Right cardiac atrium (tissue), 5 donors: ENCODE results near the gene DISP3. TPM values are rescaled to one million over a fixed set of nuclear protein-coding genes. Genes with fewer than 3 reads are reported as not detected.
"Not testable (repeated sequence)": the region's sequence is repeated elsewhere in the genome, so short reads cannot be mapped to it uniquely, and the experiment has no call there.

Experiments
- ATAC-seq, 2 donors: fragments of 200-7000 bp; cut with Tn5 transposase; one replicate each; pipeline versions ENCODE4 v1.8.0 to v1.9.1; 2020; ENCODE audit warnings: moderate library complexity in 2 of 2, mild to moderate bottlenecking in 1 of 2
- DNase-seq, 3 donors: peaks; one replicate each; pipeline ENCODE4 v3.0.0-alpha.2; 2020
- H3K27ac ChIP-seq: one replicate; pipeline ENCODE4 v1.5.1; 2013; ENCODE audit warnings: mild to moderate bottlenecking, low read length, control low read depth, moderate library complexity
- H3K27me3 ChIP-seq: one replicate; pipeline ENCODE4 v1.6.1; 2013; ENCODE audit not compliant: control insufficient read depth, insufficient read depth
- H3K4me1 ChIP-seq: one replicate; pipeline ENCODE4 v1.6.1; 2013; ENCODE audit warnings: low read length; ENCODE audit not compliant: control insufficient read depth, insufficient read depth
- H3K4me3 ChIP-seq: one replicate; pipeline ENCODE4 v1.5.1; 2013; ENCODE audit warnings: low read length, control low read depth
- H3K9me3 ChIP-seq: one replicate; pipeline ENCODE4 v1.6.1; 2013; ENCODE audit warnings: low read length; ENCODE audit not compliant: control insufficient read depth
- WGBS: extraction: QIAGEN DNeasy Blood & Tissue Kit; methylation state at CpG from one replicate; pipeline ENCODE4 v1.1.7; 2013; 5-methylcytosine and 5-hydroxymethylcytosine counted together
- intact Hi-C, 4 donors: fragments of 100-400 bp; cut with DNase I; formaldehyde crosslinking; loops; one replicate each; pipeline versions ENCODE4 v1.11.0 to v1.14.0; 2022 to 2023
- polyA plus RNA-seq: library from polyadenylated mRNA; stranded (reverse); fragments of 200-250 nt; gene quantifications from one replicate; pipeline ENCODE4 v1.2.3, GENCODE V29; 2013
- total RNA-seq, 4 donors: library from RNA; stranded (reverse); fragmentation: NEBNext Ultra II Directional; extraction: Animal tissue kit (Norgen Biotek cat#: 25700); gene quantifications; one replicate each; pipeline ENCODE4 v1.2.1, GENCODE V29; 2021
- donor health status: healthy with polysubstance abuse.
- donor health status: DM: no; HTN: yes; CAD: no.
- donor health status: DM: no; HTN: no; CAD: no.
- donor health status: DM: no; HTN: yes; CAD: no; lungs with severe emphysema.
- donor health status: DM: yes; HTN: yes; CAD: no.

Gene DISP3
- total and polyA plus RNA-seq, 5 donors = 0.02 to 0.06 TPM; not detected in 3

- H3K9me3 ChIP-seq = no peaks in the 10 kb centered on the region
- no peak overlapping the region for H3K4me3 ChIP-seq
- no peaks in the 10 kb centered on the region for H3K27me3 ChIP-seq
- ATAC-seq = no peak
- no peak overlapping the region for H3K27ac ChIP-seq
- DNase-seq = no peak
- 49% methylated on average over 9 of the region's 9 CpGs for WGBS
- H3K4me1 ChIP-seq = peaks cover 2% of the 10 kb centered on the region
- intact Hi-C loops = no loop called here
These were observed 93.1 kb downstream of the DISP3 start for GRCh38 chr1:11571906-11572616.

DNA sequence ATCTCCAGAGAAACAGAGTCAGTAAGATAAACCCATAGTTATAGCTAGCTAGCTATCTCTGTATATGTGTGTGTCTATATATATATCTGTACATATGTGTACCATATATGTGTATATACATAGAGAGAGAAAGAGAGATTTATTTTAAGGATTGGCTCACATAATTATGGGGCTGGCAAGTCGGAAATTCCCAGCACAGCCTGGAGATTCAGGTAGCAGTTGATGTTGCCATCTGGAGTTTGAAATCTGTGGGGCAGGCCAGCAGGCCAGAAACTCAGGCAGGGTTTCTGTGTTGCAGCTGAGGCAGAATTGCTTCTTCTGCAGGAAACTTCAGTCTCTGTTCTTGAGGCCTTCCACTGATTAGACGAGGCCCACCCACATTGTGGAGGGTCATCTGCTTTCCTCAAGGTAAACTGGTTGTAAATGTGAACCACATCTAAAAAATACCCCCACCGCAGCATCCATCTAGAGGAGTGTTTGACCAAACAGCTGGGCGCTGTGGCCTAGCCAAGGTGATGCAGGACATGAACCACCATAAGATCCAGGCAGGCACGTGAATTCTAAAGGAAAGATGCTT is 94.2 kb downstream of the DISP3 start:
- ATAC-seq (no peak), DNase-seq (no peak)
- Histone ChIP-seq H3K27me3 (no peaks in the 10 kb centered on the region), H3K4me3 (no peak overlapping the region), H3K9me3 (no peaks in the 10 kb centered on the region), H3K4me1 (peaks cover 2% of the 10 kb centered on the region), H3K27ac (no peak overlapping the region)
- intact Hi-C loops = no loop called here
- 95% methylated on average over 5 of the region's 5 CpGs for WGBS

GRCh38 chr1:11575553-11575952 is 96.6 kb downstream of the DISP3 start:
- 87% methylated on average over 6 of the region's 6 CpGs for WGBS
- H3K27me3 ChIP-seq = no peaks in the 10 kb centered on the region
- no peak overlapping the region for H3K4me3 ChIP-seq
- H3K9me3 ChIP-seq = no peaks in the 10 kb centered on the region
- no peak overlapping the region for H3K27ac ChIP-seq
- intact Hi-C loops = no loop called here
- H3K4me1 ChIP-seq = peaks cover 2% of the 10 kb centered on the region
- DNase-seq (no peak), ATAC-seq (no peak)

DNA sequence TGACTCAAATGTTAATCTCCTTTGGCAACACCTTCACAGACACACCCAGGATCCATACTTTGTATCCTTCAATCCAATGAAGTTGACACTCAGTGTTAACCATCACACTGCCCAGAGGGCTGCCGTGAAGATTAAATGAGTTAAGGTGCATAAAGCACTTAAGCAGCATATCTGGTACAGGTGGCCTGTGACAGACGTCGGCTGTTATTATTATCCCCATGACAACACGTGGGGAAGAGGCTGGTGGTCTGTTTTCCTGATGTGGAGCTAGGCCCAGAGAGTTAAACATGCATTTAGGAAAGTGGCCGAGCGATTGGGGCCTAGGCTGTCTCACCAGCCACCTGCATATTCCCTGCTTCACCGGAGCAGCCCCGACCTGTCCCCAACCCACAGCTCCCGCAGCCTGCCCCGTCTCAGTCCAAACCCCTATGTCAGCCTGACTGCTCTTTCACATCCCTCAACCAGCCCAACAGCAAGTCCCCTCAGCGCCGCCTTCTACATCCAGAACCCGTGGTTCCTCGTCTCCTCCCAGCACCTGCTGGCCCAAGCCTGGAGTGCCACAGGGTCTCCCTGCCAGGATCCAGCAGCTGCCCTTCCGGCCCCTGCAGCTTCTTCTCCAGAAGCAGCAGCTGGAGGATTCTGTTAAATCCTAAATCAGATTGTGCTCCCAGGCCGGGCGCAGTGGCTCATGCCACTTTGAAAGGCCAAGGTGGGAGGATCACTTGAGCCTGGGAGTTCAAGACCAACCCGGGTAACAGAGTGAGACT is 97.3 kb downstream of the DISP3 start:
- WGBS = 72% methylated on average over 18 of the region's 18 CpGs
- Histone ChIP-seq H3K27ac (no peak overlapping the region), H3K4me3 (no peak overlapping the region), H3K27me3 (no peaks in the 10 kb centered on the region), H3K4me1 (peaks cover 2% of the 10 kb centered on the region), H3K9me3 (no peaks in the 10 kb centered on the region)
- no peak for DNase-seq
- intact Hi-C loops = no loop called here
- no peak for ATAC-seq

GRCh38 chr1:11578004-11578403 is 99.0 kb downstream of the DISP3 start:
- no peak for ATAC-seq
- H3K27ac ChIP-seq = no peak overlapping the region
- no peaks in the 10 kb centered on the region for H3K9me3 ChIP-seq
- no peaks in the 10 kb centered on the region for H3K27me3 ChIP-seq
- intact Hi-C loops = no loop called here
- 44% methylated on average over 7 of the region's 7 CpGs for WGBS
- no peaks in the 10 kb centered on the region for H3K4me1 ChIP-seq
- no peak overlapping the region for H3K4me3 ChIP-seq
- DNase-seq = no peak

DNA sequence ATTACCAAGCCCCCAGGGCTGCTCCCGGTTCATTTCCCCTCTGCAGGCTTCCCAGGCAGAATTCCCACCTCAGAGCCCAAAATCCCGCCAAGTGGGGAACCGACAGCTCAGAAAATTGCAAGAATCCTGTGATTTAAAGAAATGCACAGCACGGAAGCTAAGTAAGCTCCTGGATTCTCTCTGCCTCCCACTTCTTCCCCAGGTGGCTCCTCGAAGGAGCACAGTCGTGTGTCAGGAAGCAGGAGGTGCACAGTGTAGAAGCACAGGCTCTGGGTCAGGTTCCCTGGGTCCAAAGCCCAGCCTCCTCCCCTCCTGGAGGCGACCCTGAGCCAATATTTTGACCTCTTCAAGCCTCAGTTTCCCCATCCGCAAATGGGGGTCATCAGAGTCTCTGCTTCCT is 100.6 kb downstream of the DISP3 start:
- intact Hi-C loops = no loop called here

DNA sequence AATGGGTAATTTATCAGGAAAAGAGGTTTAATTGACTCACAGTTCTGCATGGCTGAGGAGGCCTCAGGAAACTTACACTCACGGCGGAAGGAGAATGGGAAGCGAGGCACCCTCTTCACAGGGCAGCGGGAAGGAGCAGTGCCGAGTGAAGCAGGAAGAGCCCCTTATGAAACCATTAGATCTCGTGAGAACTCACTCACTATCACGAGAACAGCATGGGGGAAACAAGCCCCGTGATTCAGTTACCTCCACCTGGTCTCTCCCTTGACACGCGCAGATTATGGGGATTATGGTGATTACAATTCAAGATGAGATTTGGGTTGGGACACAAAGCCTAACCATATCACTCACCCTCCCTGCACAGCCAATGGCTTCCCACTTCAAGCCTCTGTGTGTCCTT is 101.1 kb downstream of the DISP3 start:
- intact Hi-C loops, H3K4me3 ChIP-seq, ATAC-seq, H3K27ac ChIP-seq, H3K9me3 ChIP-seq, DNase-seq, H3K4me1 ChIP-seq, H3K27me3 ChIP-seq: not testable (repeated sequence)
- 47% methylated on average over 10 of the region's 10 CpGs for WGBS

More for the DNA sequence above, 100.6 kb downstream of the DISP3 start:
- Histone ChIP-seq H3K9me3 (no peaks in the 10 kb centered on the region), H3K27ac (no peak overlapping the region), H3K27me3 (no peaks in the 10 kb centered on the region), H3K4me3 (no peak overlapping the region), H3K4me1 (no peaks in the 10 kb centered on the region)
- DNase-seq (no peak), ATAC-seq (no peak)
- 54% methylated on average over 8 of the region's 8 CpGs for WGBS

DNA sequence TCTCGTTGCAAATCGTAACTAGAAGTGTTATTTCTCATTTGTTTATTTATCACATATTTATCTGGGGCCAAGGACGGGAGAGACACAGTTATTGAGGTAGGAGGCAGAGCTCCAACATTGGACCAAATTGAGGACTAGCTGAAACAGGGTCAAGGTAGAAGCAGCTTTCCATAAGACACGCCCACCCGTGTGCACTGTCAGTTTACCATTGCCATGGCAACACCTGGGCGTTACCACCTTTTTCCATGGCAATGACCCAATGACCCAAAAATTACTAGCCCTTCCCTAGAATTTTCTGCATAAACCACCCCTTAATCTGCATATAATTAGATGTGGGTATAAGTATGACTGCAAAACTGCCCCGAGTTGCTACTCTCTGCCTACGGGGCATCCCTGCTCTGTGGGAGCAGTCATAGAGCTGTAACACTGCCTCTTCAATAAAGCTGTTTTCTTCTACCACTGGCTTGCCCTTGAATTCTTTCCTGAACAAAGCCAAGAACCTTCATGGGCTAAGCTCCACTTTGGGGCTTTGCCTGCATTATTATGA is 102.6 kb downstream of the DISP3 start:
- no peaks in the 10 kb centered on the region for H3K9me3 ChIP-seq
- no peak for DNase-seq
- H3K27ac ChIP-seq = no peak overlapping the region
- H3K4me3 ChIP-seq = no peak overlapping the region
- H3K27me3 ChIP-seq = no peaks in the 10 kb centered on the region
- no peaks in the 10 kb centered on the region for H3K4me1 ChIP-seq
- intact Hi-C loops = no loop called here
- 69% methylated on average over 8 of the region's 8 CpGs for WGBS
- ATAC-seq = no peak

GRCh38 chr1:11585389-11585788 is 106.4 kb downstream of the DISP3 start:
- intact Hi-C loops = no loop called here
- Histone ChIP-seq H3K27ac (no peak overlapping the region), H3K27me3 (no peaks in the 10 kb centered on the region), H3K4me3 (no peak overlapping the region), H3K9me3 (no peaks in the 10 kb centered on the region), H3K4me1 (no peaks in the 10 kb centered on the region)
- DNase-seq (no peak), ATAC-seq (no peak)
- WGBS = 90% methylated on average over 11 of the region's 11 CpGs
